Measurements from ENCODE around the gene CHPF. TPM values are rescaled to one million over a fixed set of nuclear protein-coding genes. Genes with fewer than 3 reads are reported as not detected.

CHPF gene
- total and polyA plus RNA-seq, 10 of the 15 experiments (the other 5 are each of a cell fraction or from before 2014, with no cell fraction given): 0.09 to 17.4 (median 8.3) TPM; not detected in 1

- Histone ChIP-seq H3K27me3 (replicated peaks in 1 of 2; ENCODE audit: control insufficient read depth in 2 of 2, insufficient read depth in 2 of 2, low read length in 1 of 2) (peaks cover 3 to 8% of the 10 kb centered on the region in 2 experiments; a peak in 3 of 4 replicates), H3K4me2 (ENCODE audit: control insufficient read depth, insufficient read depth) (no peak overlapping the region), H3K9ac (ENCODE audit: control insufficient read depth, insufficient read depth, low read length) (no peak overlapping the region), H3K9me3 (replicated peaks; ENCODE audit: control insufficient read depth, insufficient read depth, low read length) (no peaks in the 10 kb centered on the region), H3K36me3 (ENCODE audit: control insufficient read depth in 2 of 2, insufficient read depth in 2 of 2, low read length in 1 of 2) (no peaks in the 10 kb centered on the region), H3K4me3 (no peak overlapping the region), H3K27ac (ENCODE audit: control insufficient read depth, insufficient read depth) (no peak overlapping the region), H4K20me1 (ENCODE audit: control insufficient read depth, insufficient read depth) (no peaks in the 10 kb centered on the region; the same call in 1 of the 2 replicates), H2AFZ (ENCODE audit: control insufficient read depth, low read depth, low read length) (no peak overlapping the region), H3K79me2 (ENCODE audit: control insufficient read depth, insufficient read depth, low read length) (no peaks in the 10 kb centered on the region), H3K4me1 (ENCODE audit: control insufficient read depth, insufficient read depth, low read length) (no peaks in the 10 kb centered on the region)
- no peak for DNase-seq (ENCODE audit: low read depth, low spot score)
- intact Hi-C loops (cut with micrococcal nuclease; ENCODE audit: unreplicated experiment) (no loop called here), in situ Hi-C loops (cut with MboI) (loop anchor here (5.0 kb wide), 1 partner anchor 130 kb away; no protein-coding TSS in a partner anchor)
- ATAC-seq: no peak
- POLR2A ChIA-PET: no interaction called here
- 27% methylated on average over 8 of the region's 8 CpGs for WGBS (ENCODE audit: insufficient coverage, insufficient replicate concordance, low lambda C conversion rate, missing lambda C conversion rate)
- FAIRE-seq: no peak
- SMC1A ChIA-PET (ENCODE audit: uncharacterized antibody, unreplicated experiment): no interaction called here
- TF ChIP-seq E2F8 (IDR thresholded peaks at IDR 0.05; ENCODE audit: low read depth, partially characterized antibody): no peak
- no peak for TF ChIP-seq SRF (IDR thresholded peaks at IDR 0.05; ENCODE audit: low read depth in 2 of 2, low read length in 2 of 2)
- no peak for TF ChIP-seq ZNF384 (IDR thresholded peaks at IDR 0.05; ENCODE audit: borderline replicate concordance, low read depth, low read length)
- no peak for TF ChIP-seq ASH2L (IDR thresholded peaks at IDR 0.05; ENCODE audit: borderline replicate concordance, low read depth)
- TF ChIP-seq ESRRA (IDR thresholded peaks at IDR 0.05; ENCODE audit: low read length): no peak
- TF ChIP-seq ATF2 (IDR thresholded peaks at IDR 0.05; ENCODE audit: low read length): no peak
- no peak for TF ChIP-seq NR2C2 (IDR thresholded peaks at IDR 0.05; ENCODE audit: borderline replicate concordance, control insufficient read depth, insufficient read length, low read depth)
- no peak for TF ChIP-seq ZNF207 (IDR thresholded peaks at IDR 0.05; ENCODE audit: borderline replicate concordance)
- TF ChIP-seq TCF12 (IDR thresholded peaks at IDR 0.05; ENCODE audit: low read depth, low read length): no peak
- no peak for TF ChIP-seq ATF7 (IDR thresholded peaks at IDR 0.05; ENCODE audit: low read depth)
- CTCF ChIA-PET: interaction anchor here (1.2 to 10.8 kb wide), 3 partner anchors 9 to 130 kb away, joined by 3 to 224 read pairs (median 83); partner anchors contain the start of gene GMPPA
- RAD21 ChIA-PET (ENCODE audit: unreplicated experiment): interaction anchor here (1.1 kb wide), 1 partner anchor 37 kb away, joined by 4 read pairs; a partner anchor contains a TSS
- no TSS peak for BruUV-seq (replicated peaks)
These were observed 11.3 kb downstream of the CHPF start for GRCh38 chr2:219532378-219532649.

All from GM12878 (cell line).